PC-3 (cell line): ENCODE data around the gene RABGAP1L.

Experiments
- CTCF ChIP-seq: fragments of 300-600 bp; sonication (generic); conservative IDR thresholded peaks from 2 replicates; pipeline ENCODE4 v1.5.1; 2017; ENCODE audit warnings: antibody characterized with exemption, low read depth, mild to moderate bottlenecking, low read length
- EZH2 ChIP-seq: fragments of 300-600 bp; sonication (generic); IDR thresholded peaks from one replicate; pipeline ENCODE4 v1.6.1; 2017; ENCODE audit warnings: antibody characterized with exemption, mild to moderate bottlenecking, low read length; ENCODE audit not compliant: unreplicated experiment
- EZH2phosphoT487 ChIP-seq: fragments of 300-600 bp; sonication (generic); IDR thresholded peaks from 2 replicates; pipeline ENCODE4 v1.6.1; 2018; ENCODE audit warnings: mild to moderate bottlenecking, antibody characterized with exemption, low read length, borderline replicate concordance

GRCh38 chr1:174743654-174744561 lies 584.6 kb downstream of the RABGAP1L start:
- TF ChIP-seq CTCF (peak; percentile 66), EZH2phosphoT487 (no peak), EZH2 (no peak)
